GM19351 (cell line): ENCODE results near the gene NKRF.
A peak's percentile ranks its signal among the peaks of the same experiment; 100 is the strongest.
"Not testable (repeated sequence)": the region's sequence is repeated elsewhere in the genome, so short reads cannot be mapped to it uniquely, and the experiment has no call there.

ENCODE experiments used
- ATAC-seq: cut with Tn5 transposase; IDR thresholded peaks from one replicate; pipeline ENCODE4 v1.9.1; 2021; ENCODE audit warnings: mild to moderate bottlenecking, moderate library complexity; ENCODE audit not compliant: unreplicated experiment

The NKRF gene

GRCh38 chrX:119606280-119607017 is at the start of gene NKRF:
Gene NKRF, minus strand, starts transcription at chrX:119606424.
- peak; percentile 70 for ATAC-seq

DNA sequence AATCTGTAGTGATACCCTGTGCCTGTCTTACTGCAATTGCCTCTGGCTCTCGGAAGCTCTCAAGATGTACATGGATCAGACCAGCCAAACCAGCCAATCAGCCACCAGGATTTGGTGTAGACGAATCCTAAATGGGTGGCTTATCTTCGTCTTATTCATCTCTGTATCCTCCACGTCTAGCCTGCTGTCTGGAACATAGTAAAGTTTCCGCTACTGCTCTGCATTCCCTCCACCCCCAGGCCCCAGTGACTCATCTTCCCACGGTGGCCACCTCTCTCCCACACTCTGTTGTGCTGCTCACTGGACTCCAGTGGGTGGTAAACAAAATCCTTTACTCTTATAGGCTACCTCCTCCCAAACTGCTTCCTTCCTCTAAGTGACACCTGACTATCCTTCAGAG is 48.9 kb upstream of the NKRF start:
- no peak for ATAC-seq

GRCh38 chrX:119654112-119654531 is 47.9 kb upstream of the NKRF start:
- ATAC-seq, result no peak

- peak; percentile 11 for ATAC-seq
Observed at GRCh38 chrX:119648421-119648775, 42.2 kb upstream of the NKRF start.

GRCh38 chrX:119647552-119648420 is 41.6 kb upstream of the NKRF start:
- peak; percentile 95 for ATAC-seq

- ATAC-seq, result no peak
Observed at GRCh38 chrX:119647089-119647488, 40.9 kb upstream of the NKRF start.

DNA sequence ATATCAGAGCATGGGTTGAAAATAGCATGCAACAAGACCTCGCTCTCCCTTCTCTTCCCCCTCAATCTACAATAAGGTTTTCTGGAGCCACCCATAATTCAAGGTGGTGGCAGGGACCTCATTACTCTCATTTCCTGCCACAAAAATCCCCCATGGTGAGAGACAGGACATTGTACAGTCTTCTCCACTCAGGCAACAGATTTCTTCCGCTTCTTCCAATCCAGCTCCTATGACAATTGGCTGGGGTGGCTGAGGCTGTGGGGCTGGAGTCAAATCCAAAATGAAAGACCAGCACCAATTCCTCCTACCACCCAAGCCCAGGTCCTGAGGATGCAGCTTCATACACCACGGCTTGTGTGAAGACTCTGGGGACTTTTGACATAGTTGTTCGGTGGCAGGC is 40.3 kb upstream of the NKRF start:
- no peak for ATAC-seq

- no peak for ATAC-seq
Observed at GRCh38 chrX:119643696-119644095, 37.5 kb upstream of the NKRF start.

GRCh38 chrX:119640731-119641170 is 34.5 kb upstream of the NKRF start:
- no peak for ATAC-seq

DNA sequence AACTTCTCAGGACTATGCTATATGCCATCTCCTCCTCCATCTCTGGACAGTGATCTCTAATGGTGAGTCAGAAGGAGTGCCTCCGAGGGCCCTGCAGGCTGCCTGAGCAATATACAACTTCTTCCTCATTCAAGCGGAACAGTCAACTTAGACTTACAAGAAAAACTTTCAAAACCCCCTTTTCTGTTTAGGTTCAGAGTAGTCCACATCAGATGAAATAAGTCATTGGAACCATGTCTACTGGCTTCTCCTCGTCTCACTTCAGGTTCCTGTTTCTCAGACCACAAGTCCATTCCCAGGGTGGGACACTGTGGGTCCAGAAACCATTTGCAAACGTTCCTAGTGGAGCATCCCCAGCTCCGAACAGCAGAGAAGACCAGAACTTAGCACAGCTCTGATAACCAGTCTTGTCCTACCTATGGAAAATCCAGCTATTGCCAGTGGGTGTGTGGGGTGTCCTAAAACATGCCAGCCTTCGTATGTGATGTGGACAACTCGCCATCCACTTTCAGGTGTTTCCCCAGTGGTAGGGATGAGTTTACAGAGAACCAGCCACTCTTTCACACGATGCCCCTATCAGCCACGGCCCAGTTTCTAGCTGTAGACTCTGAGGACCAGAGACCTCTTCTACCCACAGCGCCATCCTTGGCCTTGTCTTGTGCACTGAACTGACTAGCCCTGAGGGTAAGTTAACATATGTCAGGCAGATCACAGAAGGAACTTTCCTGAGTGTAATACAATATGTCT is 32.7 kb upstream of the NKRF start:
- ATAC-seq, result peak; percentile 76

DNA sequence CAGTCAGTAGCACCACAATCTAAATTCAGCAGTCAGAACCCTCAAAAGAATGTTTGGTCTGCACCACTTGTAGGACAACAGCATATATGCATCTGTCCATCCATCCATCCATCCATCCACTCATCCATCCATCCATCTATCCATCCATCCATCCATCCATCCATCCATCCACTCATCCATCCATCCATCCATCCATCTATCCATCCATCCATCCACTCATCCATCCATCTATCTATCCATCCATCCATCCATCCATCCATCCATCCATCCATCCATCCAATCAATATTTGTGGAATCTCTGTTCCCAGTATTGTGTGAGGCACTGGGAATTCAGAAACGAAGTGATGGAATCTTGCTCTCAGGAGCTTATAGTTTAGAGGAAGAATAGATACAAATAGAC is 31.2 kb upstream of the NKRF start:
- not testable (repeated sequence) for ATAC-seq

DNA sequence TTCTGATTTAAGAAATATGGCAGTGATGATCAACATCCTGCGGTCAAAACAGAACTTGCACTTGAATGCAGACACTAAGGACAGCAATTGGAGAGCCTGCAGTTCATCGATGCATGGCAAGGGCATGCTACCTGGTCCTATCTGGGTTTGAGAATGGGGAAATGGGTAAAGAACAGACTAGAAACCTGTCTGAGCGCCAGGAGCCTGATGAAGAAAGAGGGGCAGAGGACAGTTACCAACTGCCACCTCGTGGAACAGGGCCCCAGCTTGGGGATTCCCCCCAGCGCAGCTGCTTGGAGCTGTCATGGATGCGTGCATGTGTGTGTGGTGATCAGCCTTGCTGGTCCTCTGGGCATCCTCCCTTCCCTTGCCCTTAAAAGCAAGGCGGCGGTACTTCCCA is 30.2 kb upstream of the NKRF start:
- peak; percentile 38 for ATAC-seq

DNA sequence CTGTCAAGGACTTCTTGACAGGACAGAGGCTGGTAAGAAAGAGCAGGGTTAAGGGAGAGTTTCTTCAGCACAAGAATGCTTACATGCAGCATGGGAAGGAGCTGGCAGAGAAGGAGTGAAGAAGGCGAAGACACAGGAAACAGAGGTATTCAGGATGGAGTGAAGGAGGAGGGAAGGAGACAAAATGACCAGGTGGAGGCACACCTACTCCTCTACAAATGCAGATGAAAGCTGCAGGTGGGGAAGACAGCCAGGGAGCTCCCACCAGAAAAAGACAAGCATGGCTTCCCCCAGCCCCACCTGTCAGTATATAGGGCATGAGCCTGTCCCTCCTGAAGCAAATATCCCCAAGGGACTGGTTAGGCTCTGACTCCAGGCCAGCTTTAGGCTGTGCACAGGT is 29.6 kb upstream of the NKRF start:
- ATAC-seq, result no peak

DNA sequence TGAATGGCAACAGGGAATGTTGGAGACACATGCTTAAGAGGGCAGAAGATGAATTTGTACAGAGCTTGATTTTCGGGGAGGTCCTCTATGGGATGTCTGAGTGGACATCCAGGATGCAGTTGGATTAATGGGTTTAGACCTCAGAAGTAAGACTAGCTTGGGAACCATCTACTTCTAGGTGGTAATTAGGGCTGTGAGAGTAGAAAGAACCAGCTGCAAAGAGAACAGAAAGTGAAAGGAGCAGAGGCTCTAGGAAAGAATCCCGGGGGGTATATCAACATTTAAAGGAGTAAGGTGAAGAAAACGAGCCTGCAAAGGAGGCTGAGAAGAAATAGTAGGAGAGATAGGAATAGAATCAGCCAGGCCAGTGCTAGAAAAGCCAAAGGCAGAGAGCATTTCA is 29.0 kb upstream of the NKRF start:
- ATAC-seq, result no peak

- no peak for ATAC-seq
Observed at GRCh38 chrX:119625843-119626242, 19.6 kb upstream of the NKRF start.

- ATAC-seq, result no peak
Observed at GRCh38 chrX:119624951-119625668, 18.9 kb upstream of the NKRF start.

DNA sequence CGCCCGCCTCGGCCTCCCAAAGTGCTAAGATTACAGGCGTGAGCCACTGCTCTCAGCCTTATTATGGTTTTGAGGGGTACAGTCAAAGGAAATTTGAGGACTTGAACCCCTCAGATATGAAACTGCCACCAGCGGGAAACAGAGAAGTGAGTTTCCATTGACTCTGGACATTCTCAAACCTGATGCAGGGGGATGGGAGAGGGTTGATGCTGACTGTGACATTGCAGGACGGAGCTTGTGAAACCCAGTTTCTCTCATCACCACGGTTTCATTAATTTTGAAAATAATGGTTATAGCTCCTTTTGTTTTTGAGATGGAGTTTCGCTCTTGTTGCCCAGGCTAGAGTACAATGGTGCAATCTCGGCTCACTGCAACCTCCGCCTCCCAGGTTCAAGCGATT is 18.2 kb upstream of the NKRF start:
- ATAC-seq, result no peak

GRCh38 chrX:119622356-119623232 is 16.4 kb upstream of the NKRF start:
- no peak for ATAC-seq

- no peak for ATAC-seq
Observed at GRCh38 chrX:119618439-119618838, 12.2 kb upstream of the NKRF start.
